ENCODE data around the gene TRIM68.

The TRIM68 gene

GRCh38 chr11:4606231-4607015, 1.6 kb downstream of the TRIM68 start:
- DNase-seq (ENCODE audit: low read depth in 2 of 2) = no peak

GRCh38 chr11:4605057-4605456, 3.0 kb downstream of the TRIM68 start:
- DNase-seq (ENCODE audit: low read depth in 2 of 2) = no peak

- DNase-seq (ENCODE audit: low read depth in 2 of 2) = no peak
These were observed 14.3 kb downstream of the TRIM68 start, which contains the start of gene OR52I1 for GRCh38 chr11:4593739-4594138. Gene OR52I1, plus strand, starts transcription at chr11:4594039. Its CDS starts 0 bp downstream, at chr11:4594039.

GRCh38 chr11:4589017-4589416, 19.0 kb downstream of the TRIM68 start:
- DNase-seq (ENCODE audit: low read depth in 2 of 2) = no peak

- DNase-seq (ENCODE audit: low read depth in 2 of 2) = no peak
These were observed 26.6 kb downstream of the TRIM68 start, which contains the start of gene OR52I2 for GRCh38 chr11:4581443-4581842. Gene OR52I2, plus strand, starts transcription at chr11:4581743.

- DNase-seq (ENCODE audit: low read depth in 2 of 2) = no peak
These were observed 27.9 kb downstream of the TRIM68 start for GRCh38 chr11:4580124-4580523.

GRCh38 chr11:4578624-4579023, 29.4 kb downstream of the TRIM68 start:
- DNase-seq (ENCODE audit: low read depth in 2 of 2) = no peak

- no peak for DNase-seq (ENCODE audit: low read depth in 2 of 2)
These were observed 30.3 kb downstream of the TRIM68 start for GRCh38 chr11:4577761-4578160.

- no peak for DNase-seq (ENCODE audit: low read depth in 2 of 2)
These were observed 31.2 kb downstream of the TRIM68 start for GRCh38 chr11:4576880-4577279.

GRCh38 chr11:4569075-4569474, 39.0 kb downstream of the TRIM68 start:
- no peak for DNase-seq (ENCODE audit: low read depth in 2 of 2)

- DNase-seq (ENCODE audit: low read depth in 2 of 2) = no peak
These were observed 42.7 kb downstream of the TRIM68 start for GRCh38 chr11:4565371-4565770.

GRCh38 chr11:4560467-4560866, 47.6 kb downstream of the TRIM68 start:
- DNase-seq (ENCODE audit: low read depth in 2 of 2) = no peak

GRCh38 chr11:4559527-4560440, 48.2 kb downstream of the TRIM68 start:
- no peak for DNase-seq (ENCODE audit: low read depth in 2 of 2)

GRCh38 chr11:4551346-4551979, 56.6 kb downstream of the TRIM68 start:
- DNase-seq (ENCODE audit: low read depth in 2 of 2) = no peak
